GM18951 (cell line): ENCODE results near the gene NCOR2.

Experiments
- POLR2A ChIP-seq: IDR thresholded peaks from 4 replicates; pipeline ENCODE4 v1.6.1; 2011; ENCODE audit warnings: mild to moderate bottlenecking; ENCODE audit not compliant: insufficient read length, insufficient read depth; ENCODE audit errors: extremely low read depth
- in situ Hi-C: fragments of 300-500 bp; cut with MboI; formaldehyde crosslinking; loops from one replicate; pipeline ENCODE4 v1.12.0; 2022; ENCODE audit warnings: low sequenced_read_pairs, mixed read lengths, inconsistent platforms; ENCODE audit not compliant: unreplicated experiment

NCOR2 gene

DNA sequence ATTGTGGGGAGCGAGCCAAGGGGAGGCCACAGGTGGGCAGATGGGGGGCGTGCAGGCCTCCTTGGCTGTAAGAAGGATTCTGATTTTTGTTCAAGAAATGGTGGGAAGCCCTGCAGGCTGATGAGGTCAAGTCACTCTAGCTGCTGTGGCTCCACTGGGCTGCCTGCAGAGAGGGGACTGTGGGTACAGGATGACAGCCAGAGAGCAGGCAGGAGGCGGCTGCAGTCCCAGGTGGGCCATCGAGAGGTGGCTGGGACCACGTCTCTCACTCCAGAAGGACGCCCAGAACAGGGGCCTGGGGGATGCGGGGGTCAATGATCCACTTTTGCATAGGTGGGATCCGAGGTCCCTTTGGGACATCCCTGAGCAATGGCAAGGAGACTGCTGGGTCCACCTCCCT lies 9.1 kb downstream of the NCOR2 start:
- TF ChIP-seq POLR2A, result no peak
- in situ Hi-C loops, result loop anchor here (25.0 kb wide), 1 partner anchor 204 kb away; no protein-coding TSS in a partner anchor

DNA sequence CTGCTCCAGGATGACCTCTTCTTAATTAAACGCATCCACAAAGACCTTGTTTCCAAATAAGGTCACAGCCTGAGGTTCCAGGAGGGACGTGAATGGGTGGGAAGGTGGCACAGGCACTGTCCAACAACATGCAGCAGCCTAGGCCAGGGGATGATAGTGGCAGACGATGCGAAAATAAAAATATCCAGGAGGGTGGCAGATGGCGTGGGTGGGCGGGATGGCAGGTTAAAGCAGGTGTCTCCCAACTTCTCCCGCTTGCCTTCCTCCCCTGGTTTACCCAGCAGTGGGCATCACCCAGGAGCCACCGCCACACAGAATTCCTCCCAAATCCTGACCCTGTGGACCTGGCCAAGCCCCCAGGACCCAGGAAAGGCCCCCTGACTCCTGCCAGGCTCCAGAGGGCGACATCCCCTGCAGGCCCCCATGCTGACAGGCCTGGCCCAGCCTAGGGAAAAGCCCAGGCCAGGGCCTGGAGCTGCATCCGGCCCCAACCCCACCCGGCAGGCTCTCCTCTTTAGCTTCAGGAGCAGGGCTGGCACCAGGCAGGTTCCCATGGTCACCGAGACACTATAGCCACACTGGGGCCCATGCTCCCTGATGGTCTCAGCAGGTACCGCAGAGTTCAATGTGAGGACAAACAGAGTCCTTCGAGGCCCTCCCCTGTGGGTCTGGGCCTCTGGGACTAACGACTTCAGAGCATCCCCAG lies 9.7 kb downstream of the NCOR2 start:
- TF ChIP-seq POLR2A, result no peak
- in situ Hi-C loops, result loop anchor here (25.0 kb wide), 1 partner anchor 205 kb away; no protein-coding TSS in a partner anchor

DNA sequence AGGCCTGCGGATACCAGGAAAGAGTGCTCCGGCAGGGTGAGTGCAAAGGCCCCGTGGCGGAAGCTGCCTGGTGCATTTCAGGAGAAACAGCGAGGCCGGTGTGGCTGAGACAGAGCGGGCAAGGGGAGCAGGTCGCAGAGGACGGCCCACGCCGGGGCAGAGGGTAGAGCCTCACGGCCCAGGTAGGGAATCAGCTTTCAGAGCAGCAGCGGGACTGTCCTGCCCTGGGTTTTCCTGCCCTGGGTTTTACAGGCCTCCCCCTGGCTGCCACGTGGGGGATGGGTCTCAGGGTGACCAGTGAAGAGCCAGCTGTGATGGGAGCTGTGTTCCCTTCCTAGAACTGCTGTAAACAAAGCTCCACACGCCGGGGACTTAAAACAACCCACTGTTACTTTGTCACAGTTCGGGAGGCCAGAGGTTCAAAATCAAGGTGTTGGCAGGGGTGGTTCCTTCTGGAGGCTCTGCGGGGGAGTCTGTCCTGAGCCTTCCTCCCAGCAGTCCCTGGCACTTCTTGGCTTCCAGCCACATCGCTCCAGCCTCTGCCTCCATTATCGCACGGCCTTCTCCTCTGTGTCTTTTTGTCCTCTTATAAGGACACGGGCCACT lies 10.4 kb downstream of the NCOR2 start:
- TF ChIP-seq POLR2A, result no peak
- in situ Hi-C loops, result loop anchor here (25.0 kb wide), 1 partner anchor 205 kb away; no protein-coding TSS in a partner anchor

DNA sequence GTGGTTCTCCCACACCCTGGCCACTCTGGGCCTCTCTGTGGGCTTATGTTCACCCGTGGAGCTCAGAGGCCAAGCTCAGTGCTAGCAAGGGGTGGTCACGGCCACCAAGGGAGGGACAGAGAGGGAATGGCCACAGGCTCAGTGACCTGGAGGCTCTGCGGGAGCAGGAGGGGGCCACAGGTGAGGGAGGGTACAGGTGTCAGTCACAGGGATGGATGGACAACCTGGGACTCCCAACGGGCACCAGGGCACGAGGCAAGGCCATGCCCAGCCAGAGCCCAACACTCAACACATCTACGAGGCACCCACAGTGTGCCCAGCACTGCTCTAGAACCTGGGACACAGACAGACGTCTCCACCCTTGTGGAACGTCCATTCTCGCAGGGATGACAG lies 11.3 kb downstream of the NCOR2 start:
- in situ Hi-C loops, result loop anchor here (25.0 kb wide), 1 partner anchor 206 kb away; no protein-coding TSS in a partner anchor
- no peak for TF ChIP-seq POLR2A

DNA sequence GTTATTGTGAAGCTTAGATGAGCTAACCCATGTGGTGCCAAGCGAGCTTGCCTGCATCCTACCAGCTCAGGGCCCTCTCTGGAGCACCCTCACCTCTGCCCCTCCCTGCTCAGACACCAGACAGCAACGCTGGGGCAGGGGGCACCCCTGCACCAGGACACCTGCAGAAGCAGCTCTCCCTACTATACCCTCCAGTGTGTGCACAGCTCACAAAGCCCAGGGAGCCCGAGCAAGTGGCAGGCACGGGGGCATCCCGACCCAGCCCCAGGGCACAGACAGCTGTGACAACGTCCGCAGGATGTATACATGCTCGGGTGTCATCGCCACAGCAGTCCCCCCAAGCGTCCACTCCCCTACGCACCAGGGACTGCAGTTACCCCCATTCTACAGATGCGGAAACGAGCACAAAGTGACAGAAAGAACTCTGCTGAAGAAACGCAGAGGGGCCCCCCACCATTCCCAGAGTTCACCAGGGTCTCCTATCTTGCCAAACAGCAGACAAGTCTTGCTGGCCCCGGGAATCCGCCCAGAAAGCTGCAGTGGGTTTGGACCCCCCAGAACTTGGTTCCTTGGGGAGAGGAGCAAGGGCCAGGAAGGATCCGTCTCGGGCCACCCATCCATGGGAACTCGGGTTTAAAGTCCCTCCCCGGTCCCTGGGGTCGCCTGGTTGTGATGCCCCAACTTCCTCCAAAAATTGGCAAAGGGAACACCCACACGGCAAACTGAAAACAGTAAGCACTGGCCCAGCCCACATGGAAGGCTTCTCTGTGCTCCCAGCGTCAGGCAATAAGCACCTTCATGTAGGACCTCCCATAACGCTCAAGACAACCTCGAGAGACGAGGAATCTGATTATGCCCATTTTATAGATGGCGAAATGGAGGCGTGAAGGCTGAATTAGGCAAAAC lies 12.0 kb downstream of the NCOR2 start:
- in situ Hi-C loops, result loop anchor here (25.0 kb wide), 1 partner anchor 207 kb away; no protein-coding TSS in a partner anchor

DNA sequence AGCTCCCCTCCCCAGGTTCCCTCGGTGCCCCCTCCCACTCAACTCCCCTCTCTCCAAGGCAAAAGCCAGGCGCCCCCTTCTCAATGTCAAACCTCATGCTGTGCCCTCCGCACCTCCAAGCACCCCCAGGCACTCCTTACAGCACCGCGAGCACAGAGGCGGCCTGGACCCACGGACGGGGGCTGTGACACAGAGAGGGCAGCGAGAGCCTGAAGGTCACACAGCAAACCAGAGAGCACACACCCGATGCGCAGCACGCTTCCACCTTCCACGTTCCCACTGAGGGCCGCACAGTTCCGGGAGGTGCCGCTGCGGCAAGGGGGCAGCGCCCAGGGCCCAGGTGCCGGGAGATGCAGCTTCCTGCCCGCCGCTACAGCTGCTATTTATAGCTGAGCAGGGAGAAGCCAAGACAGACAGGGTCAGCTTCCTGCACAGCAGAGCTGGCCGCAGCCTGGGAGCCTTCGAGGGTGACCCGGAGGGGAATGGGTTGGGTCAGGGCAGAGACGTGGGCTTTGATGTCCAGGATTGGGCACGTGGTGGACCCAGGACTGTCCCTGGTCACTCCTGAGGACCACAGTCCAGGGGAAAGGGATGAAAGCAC lies 12.9 kb downstream of the NCOR2 start:
- peak; percentile 2 for TF ChIP-seq POLR2A
- in situ Hi-C loops, result loop anchor here (25.0 kb wide), 1 partner anchor 208 kb away; no protein-coding TSS in a partner anchor

More for the DNA sequence above, 12.0 kb downstream of the NCOR2 start:
- TF ChIP-seq POLR2A, result no peak

DNA sequence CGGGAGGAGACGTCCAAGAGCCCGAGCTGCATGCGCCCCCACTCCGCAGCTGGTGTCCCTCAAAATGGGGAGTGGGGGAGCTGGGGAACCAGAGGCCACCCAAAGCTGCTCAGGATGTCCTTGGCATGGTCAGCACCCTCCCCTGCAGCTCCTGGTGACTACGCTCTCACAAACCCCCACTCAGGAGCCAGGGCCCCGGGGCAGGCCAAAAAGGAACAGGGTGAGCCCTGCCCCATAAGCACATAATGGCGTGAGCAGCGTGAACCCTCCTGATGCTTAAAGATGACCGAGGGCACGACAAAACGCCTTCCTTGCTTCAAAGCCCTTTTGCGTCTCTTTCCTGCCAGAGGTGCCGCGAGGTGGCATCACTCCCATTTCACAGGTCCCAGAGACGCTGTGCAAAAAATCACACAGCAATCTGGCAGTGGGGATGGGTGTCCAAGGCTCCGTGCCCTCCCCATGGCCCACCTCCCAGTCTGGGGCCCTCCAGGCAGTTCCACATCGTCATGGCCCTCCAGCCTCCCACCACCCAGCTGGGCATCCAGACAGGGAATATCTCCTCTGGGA lies 13.5 kb downstream of the NCOR2 start:
- in situ Hi-C loops, result loop anchor here (25.0 kb wide), 1 partner anchor 208 kb away; no protein-coding TSS in a partner anchor
- peak; percentile 5 for TF ChIP-seq POLR2A

DNA sequence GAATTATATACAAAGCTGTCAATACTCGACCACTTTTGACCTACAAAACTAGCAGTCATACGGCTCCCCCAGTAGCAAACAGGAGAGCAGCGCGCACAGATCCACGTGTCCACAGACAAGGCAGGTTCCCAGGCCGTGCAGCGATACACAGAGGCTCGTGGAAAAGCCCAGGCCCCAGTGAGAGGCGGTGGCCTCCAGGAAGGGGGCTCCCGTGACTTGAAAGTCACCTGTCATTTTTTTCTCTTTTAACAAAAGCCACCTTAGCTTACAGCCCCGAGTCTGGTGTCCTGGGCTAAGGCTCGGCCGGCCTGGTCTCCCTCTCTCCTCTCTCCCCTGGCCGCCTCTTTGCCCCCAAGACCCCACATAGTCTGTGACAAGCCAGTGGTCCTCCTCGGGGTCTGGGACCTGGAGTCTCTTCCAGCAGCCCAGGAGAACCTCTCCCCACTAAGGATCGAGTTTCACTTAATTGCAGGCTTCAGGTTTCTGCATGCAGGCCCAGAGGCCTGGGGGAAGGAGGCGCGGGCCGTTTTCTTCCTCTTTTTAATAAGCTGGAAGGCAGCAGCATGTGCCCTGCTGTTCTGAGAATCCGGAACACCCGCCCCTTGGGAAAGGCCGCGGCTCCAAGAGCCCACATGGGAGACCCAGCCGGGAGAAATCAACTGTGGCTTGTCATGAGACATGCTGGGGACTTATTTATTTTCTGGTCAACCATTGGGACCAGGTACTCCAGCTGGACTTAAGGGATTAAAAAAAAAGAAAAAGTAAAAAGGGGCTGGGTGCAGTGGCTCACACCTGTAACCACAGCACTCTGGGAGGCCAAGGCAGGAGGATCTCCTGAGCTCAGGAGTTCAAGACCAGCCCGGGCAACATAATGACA lies 15.9 kb downstream of the NCOR2 start:
- no peak for TF ChIP-seq POLR2A

DNA sequence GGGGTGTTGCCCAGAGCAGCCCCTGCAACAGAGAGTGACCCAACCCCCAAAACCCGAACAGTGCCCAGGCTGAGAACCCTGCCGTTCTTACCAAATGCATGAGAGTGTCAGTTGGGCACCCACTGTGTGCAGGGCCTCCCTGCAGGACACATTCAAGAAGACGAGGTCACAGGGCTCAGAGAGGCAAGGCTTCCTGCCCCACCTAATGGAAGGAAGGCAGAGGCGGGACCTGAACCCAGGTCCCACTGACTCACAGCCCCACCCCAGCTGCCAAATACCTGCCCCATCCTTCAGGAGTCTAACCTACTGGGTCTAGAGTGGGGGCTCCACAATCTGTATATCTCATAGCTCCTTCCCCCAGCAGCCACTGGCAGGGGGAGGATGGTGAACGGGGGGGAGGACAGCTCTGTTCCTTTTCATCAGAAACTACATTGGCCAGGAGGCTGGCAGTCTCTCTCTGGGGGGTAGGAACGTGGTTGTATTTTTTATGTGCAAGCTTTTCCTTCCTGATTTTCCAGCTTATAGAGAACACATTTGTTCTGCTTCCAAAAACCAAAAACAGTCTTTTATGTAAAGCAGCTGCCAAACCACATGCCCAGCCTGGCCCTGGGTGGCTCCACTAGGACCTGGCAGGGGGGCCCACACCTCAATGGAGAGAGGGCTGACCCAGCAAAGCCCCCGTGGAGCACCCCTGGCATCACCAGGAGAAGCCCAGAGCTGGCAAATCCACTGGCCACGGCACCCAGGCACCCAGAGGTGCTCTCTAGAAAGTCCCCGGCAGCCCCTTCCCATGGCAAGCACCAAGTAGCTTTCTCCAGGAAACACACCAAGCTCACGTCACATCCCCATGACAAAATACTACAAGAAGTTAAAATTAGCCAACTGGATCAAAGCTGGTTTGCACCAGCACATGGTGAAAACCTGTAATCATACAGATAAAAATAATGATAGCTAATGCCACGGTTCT lies 17.0 kb downstream of the NCOR2 start:
- in situ Hi-C loops, result loop anchor here (25.0 kb wide), 1 partner anchor 212 kb away; no protein-coding TSS in a partner anchor
- TF ChIP-seq POLR2A, result no peak

More for the DNA sequence above, 15.9 kb downstream of the NCOR2 start:
- in situ Hi-C loops, result loop anchor here (25.0 kb wide), 1 partner anchor 211 kb away; no protein-coding TSS in a partner anchor

DNA sequence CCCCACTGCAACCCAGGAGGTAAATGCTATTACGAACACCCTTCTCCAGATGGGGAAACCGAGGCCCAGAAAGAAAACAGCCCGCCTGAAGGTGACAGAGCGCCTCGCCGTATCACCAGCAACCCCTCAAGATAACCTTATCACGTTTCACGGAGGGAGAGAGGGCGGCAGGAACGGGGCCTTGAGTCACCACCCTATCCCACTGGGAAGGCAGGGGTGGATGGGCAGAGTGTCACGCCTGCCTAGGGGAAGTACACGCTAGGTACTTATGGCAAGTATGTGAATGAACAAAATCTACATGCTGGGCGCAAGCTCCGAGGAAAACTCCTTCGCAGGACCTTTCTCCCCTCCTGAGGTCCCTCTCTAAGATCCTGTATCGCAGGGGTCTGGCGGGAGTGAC lies 17.8 kb downstream of the NCOR2 start:
- no peak for TF ChIP-seq POLR2A
- in situ Hi-C loops, result loop anchor here (25.0 kb wide), 1 partner anchor 213 kb away; no protein-coding TSS in a partner anchor

DNA sequence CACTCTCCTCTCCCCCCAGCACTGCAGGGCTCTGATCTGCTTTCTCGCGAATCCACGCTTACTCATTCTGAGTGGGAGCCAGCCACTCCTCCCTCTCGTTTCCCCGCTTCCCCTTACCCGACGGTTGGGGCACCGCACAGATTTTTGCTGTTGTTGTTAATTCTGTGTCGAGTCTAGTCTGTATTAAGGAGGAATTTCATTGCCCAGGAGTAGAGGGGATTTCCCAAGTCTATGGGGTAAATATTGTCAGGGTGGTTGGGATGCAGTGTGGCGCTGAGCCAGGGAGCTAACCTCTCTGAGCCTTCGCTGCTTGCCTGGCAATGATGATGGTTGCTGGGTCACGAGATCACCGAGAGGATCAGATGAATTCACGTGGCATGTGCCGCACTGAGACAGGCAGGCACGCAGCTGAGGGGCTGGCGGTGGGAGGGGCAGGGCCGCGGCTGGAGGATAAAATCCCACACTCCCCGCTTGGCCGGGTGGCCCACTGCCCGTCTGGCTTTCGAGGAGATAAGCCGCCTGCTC lies 18.5 kb downstream of the NCOR2 start:
- TF ChIP-seq POLR2A, result no peak
- in situ Hi-C loops, result no loop called here
